Heart right ventricle (tissue), 16 donors: ENCODE measurements around the gene GTF3C2. TPM values are rescaled to one million over a fixed set of nuclear protein-coding genes. Genes with fewer than 3 reads are reported as not detected.
"Not testable (repeated sequence)": the region's sequence is repeated elsewhere in the genome, so short reads cannot be mapped to it uniquely, and the experiment has no call there.

Experiments used
- ATAC-seq, 8 donors: fragments of 200-7000 bp; cut with Tn5 transposase; one replicate each; pipeline ENCODE4 v1.9.1; 2020; ENCODE audit warnings: mild to moderate bottlenecking in 8 of 8, moderate library complexity in 8 of 8, moderate number of reproducible peaks in 1 of 8
- DNase-seq, 2 donors: peaks; one replicate each; pipeline ENCODE4 v3.0.0-alpha.2; 2020
- H3K27ac ChIP-seq, 10 donors: fragments of 200-600 bp; sonication (generic) in 2 of 10; one replicate each; pipeline versions ENCODE4 v1.5.0 to v1.8.0; 2020 to 2022; ENCODE audit warnings: mild to moderate bottlenecking in 3 of 10
- H3K27me3 ChIP-seq, 7 donors: fragments of 200-600 bp; one replicate each; pipeline ENCODE4 v1.8.0; 2021 to 2022; ENCODE audit warnings: mild to moderate bottlenecking in 2 of 7
- H3K36me3 ChIP-seq, 9 donors: fragments of 200-600 bp; sonication (generic) in 1 of 9; one replicate each; pipeline versions ENCODE4 v1.5.0 to v1.8.0; 2020 to 2022; ENCODE audit warnings: mild to moderate bottlenecking in 2 of 9
- H3K4me1 ChIP-seq, 9 donors: fragments of 200-600 bp; sonication (generic) in 1 of 9; one replicate each; pipeline versions ENCODE4 v1.5.0 to v1.8.0; 2020 to 2022; ENCODE audit warnings: mild to moderate bottlenecking in 4 of 9
- H3K4me3 ChIP-seq, 10 donors: fragments of 200-600 bp; sonication (generic) in 2 of 10; one replicate each; pipeline versions ENCODE4 v1.5.0 to v1.8.0; 2020 to 2022; ENCODE audit warnings: mild to moderate bottlenecking in 7 of 10, moderate library complexity in 2 of 10
- H3K9me3 ChIP-seq, 11 donors: fragments of 200-600 bp in 10 of 11; sonication (generic) in 2 of 11; one replicate each; pipeline versions ENCODE4 v1.5.0 to v1.8.0; 2013 to 2022; ENCODE audit warnings: mild to moderate bottlenecking in 2 of 11, control low read depth in 1 of 11, moderate library complexity in 1 of 11
- CTCF ChIP-seq, 9 donors: fragments of 200-600 bp; sonication (generic) in 2 of 9; IDR thresholded peaks; one replicate each; pipeline versions ENCODE4 v1.5.0 to v1.8.0; 2021 to 2022; ENCODE audit warnings: antibody characterized with exemption in 9 of 9, mild to moderate bottlenecking in 5 of 9, moderate library complexity in 1 of 9
- WGBS, 2 donors: extraction: QIAGEN DNeasy Blood & Tissue Kit; methylation state at CpG; one replicate each; pipeline ENCODE4 v1.1.7; 2013; ENCODE audit warnings: inconsistent platforms in 1 of 2; 5-methylcytosine and 5-hydroxymethylcytosine counted together
- intact Hi-C, 10 donors: fragments of 100-400 bp; cut with DNase I; formaldehyde crosslinking; loops; one replicate each; pipeline versions ENCODE4 v1.11.1 to v1.14.2; 2022
- polyA plus RNA-seq, 2 donors: library from polyadenylated mRNA; stranded (reverse); fragments of 200-250 nt; gene quantifications; one replicate each; pipeline ENCODE4 v1.2.3, GENCODE V29; 2013
- total RNA-seq, 10 donors: library from RNA; stranded (reverse); fragmentation: NEBNext Ultra II Directional in 3 of 10; extraction: Animal tissue kit (Norgen Biotek cat#: 25700) in 3 of 10; gene quantifications; one replicate each; pipeline versions ENCODE4 v1.2.1 to v1.2.4, GENCODE V29; 2021 to 2023
- donor health status: Arrhythmogenic right ventricular cardiomyopathy.
- donor health status: ischemic (EF 13 %, LVEDD 7.1; RV severe dilation, severe dysfunction).
- donor health status: healthy with polysubstance abuse.
- donor health status: DM: no; HTN: yes; CAD: no.
- donor health status: DM: no; HTN: no; CAD: no.
- donor health status: ischemic (EF 25% LVEDD 6.9; RV normal size, moderate dysfunction).
- donor health status: ischemic (EF 25% LVEDD 5.7; RV mildly dilated, moderate dysfunction).
- donor health status: healthy.
- donor health status: DM: yes; HTN: yes; CAD: no.
- donor health status: Ischemic cardiomyopathy.
- donor health status: ischemic (EF 35%, LVEDD 5.7; RV mildly dilated, moderate dysfunction).
- donor health status: nonischemic (EF 11% LVEDD 7.7; RV severe dilation, severe dysfunction).
- donor health status: DM: yes; HTN: yes; CAD: no.
- donor health status: PGD.
- donor health status: ischemic (EF 29% LVEDD 5.4; RV normal size, mild dysfunction).
- donor health status: nonischemic (EF 23%, LVEDD 6.1; RV moderate dilation, normal function).

The GTF3C2 gene
- total and polyA plus RNA-seq, 12 donors: 17.6 to 30.3 (median 23.6) TPM

- H3K36me3 ChIP-seq: peaks cover 0 to 12% (median 0%) of the 10 kb centered on the region in 9 donors
- intact Hi-C loops: loop anchor here in 2 of 10 donors (5.0 to 10.0 kb wide), 2 partner anchors 139 to 222 kb away; partner anchors contain the start of genes ATRAID (in 1 of the 2), CAD (in 1 of the 2), PREB (in 1 of the 2) and SLC5A6 (in 1 of the 2)
- no peak overlapping the region for H3K4me3 ChIP-seq
- no peaks in the 10 kb centered on the region for H3K9me3 ChIP-seq
- H3K4me1 ChIP-seq: peaks cover 0 to 47% (median 37%) of the 10 kb centered on the region in 9 donors
- DNase-seq (no peak), ATAC-seq (no peak)
- no peak overlapping the region for H3K27ac ChIP-seq
- no peaks in the 10 kb centered on the region for H3K27me3 ChIP-seq
- WGBS, 2 donors: 75% methylated on average over 7 of the region's 7 CpGs
- no peak for TF ChIP-seq CTCF (IDR thresholded peaks at IDR 0.05)
Observed at GRCh38 chr2:27353762-27354596, 2.6 kb downstream of the GTF3C2 start.

- 94 to 98% methylated on average over 5 of the region's 5 CpGs for WGBS, 2 donors
- not testable (repeated sequence) for ATAC-seq, H3K9me3 ChIP-seq, H3K4me3 ChIP-seq, H3K27ac ChIP-seq, DNase-seq, H3K27me3 ChIP-seq
- H3K36me3 ChIP-seq: peaks cover 0 to 12% (median 0%) of the 10 kb centered on the region in 9 donors
- intact Hi-C loops: loop anchor here in 2 of 10 donors (5.0 to 10.0 kb wide), 2 partner anchors 139 to 221 kb away; partner anchors contain the start of genes ATRAID (in 1 of the 2), CAD (in 1 of the 2), PREB (in 1 of the 2) and SLC5A6 (in 1 of the 2)
- H3K4me1 ChIP-seq: peaks cover 0 to 45% (median 36%) of the 10 kb centered on the region in 9 donors
Observed at GRCh38 chr2:27353386-27353761, 3.2 kb downstream of the GTF3C2 start.

GRCh38 chr2:27351802-27352598 is 4.6 kb downstream of the GTF3C2 start:
- DNase-seq: no peak
- TF ChIP-seq CTCF (IDR thresholded peaks at IDR 0.05): no peak
- no peaks in the 10 kb centered on the region for H3K27me3 ChIP-seq
- H3K4me3 ChIP-seq: no peak overlapping the region
- H3K4me1 ChIP-seq: peaks cover 0 to 34% (median 24%) of the 10 kb centered on the region in 9 donors
- no peak for ATAC-seq
- 84 to 87% methylated on average over 6 of the region's 6 CpGs for WGBS, 2 donors
- no peaks in the 10 kb centered on the region for H3K9me3 ChIP-seq
- no peak overlapping the region for H3K27ac ChIP-seq
- intact Hi-C loops: loop anchor here in 2 of 10 donors (5.0 to 10.0 kb wide), 2 partner anchors 137 to 220 kb away; partner anchors contain the start of genes ATRAID (in 1 of the 2), CAD (in 1 of the 2), PREB (in 1 of the 2) and SLC5A6 (in 1 of the 2)
- peaks cover 0 to 18% (median 0%) of the 10 kb centered on the region in 9 donors for H3K36me3 ChIP-seq

GRCh38 chr2:27350106-27350693 is 6.4 kb downstream of the GTF3C2 start:
- intact Hi-C loops: loop anchor here in 2 of 10 donors (5.0 to 10.0 kb wide), 2 partner anchors 135 to 218 kb away; partner anchors contain the start of genes ATRAID (in 1 of the 2), CAD (in 1 of the 2), PREB (in 1 of the 2) and SLC5A6 (in 1 of the 2)
- Histone ChIP-seq H3K4me3 (no peak overlapping the region), H3K27me3 (no peaks in the 10 kb centered on the region), H3K27ac (no peak overlapping the region), H3K9me3 (no peaks in the 10 kb centered on the region), H3K4me1 (peaks cover 0 to 25% (median 13%) of the 10 kb centered on the region in 9 donors), H3K36me3 (peaks cover 0 to 18% (median 0%) of the 10 kb centered on the region in 9 donors)
- 87% methylated on average over 7 of the region's 7 CpGs for WGBS, 2 donors
- DNase-seq (no peak), ATAC-seq (no peak)
- no peak for TF ChIP-seq CTCF (IDR thresholded peaks at IDR 0.05)
